GM18511 (cell line): ENCODE data around the gene PA2G4.

Experiments
- ATAC-seq: cut with Tn5 transposase; IDR thresholded peaks from one replicate; pipeline ENCODE4 v1.9.1; 2021; ENCODE audit warnings: mild to moderate bottlenecking, moderate library complexity; ENCODE audit not compliant: unreplicated experiment

PA2G4 gene

DNA sequence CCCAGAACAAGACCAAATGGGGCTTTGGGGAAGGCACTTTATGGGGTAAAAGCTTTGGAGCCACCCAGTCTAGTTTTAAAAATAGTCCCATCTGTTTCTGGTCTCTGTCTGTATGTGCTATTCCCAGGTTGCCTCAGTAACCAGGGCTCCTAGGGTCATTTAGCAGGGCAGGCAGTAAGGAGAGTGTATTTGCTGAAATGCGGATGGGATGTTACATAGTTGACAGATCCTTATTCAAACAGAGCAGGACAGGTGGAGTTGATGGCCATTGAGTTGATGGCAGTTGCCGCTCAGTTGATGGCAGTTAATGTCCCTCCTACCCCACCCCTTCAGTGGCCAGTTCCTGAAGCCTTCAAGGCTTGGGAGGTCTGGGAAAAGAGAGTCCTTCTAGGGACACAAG, 18.3 kb downstream of the PA2G4 start:
- ATAC-seq = no peak

DNA sequence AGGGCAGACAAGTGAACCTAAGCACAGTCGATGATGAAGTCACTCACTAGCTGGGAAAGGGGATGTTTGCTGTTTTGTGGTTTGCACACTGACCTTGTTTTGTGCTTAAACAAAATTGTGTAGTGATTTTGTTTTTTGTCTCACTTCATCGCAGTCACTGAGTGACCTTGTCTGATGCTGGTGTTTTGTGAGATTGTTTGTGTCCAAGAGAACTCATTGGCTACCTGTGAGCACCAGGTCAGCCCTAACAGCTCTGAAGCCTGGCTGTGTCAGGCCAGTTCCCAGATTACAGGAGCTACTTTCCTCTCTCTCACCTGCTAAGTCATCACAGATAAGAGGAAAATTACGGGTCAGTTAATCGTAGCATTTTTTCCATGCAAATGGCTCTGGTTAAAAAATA, 19.8 kb downstream of the PA2G4 start:
- ATAC-seq = no peak

DNA sequence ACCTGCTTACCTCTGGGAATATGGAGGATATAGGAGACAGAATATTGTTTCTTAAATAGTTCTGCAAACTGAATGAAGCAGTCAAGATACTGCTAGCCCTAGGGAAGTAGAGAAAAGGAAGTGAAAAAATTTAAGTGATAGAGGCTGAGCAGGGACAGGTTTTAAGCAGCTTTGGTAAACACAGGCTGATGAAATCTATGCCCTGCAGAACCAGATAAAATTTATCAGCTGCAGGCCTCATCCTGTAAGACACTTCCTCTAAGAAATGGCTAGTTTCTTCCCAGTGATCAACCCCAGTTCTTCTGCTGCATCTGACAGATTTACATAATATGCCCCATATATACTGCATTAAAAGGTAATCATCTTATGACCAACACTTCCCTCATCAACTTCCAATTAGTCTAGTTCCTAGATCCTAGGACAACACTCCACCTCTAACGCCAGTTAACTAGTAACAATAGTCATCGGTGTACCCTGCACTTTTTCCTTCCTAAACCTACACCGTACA, 22.4 kb downstream of the PA2G4 start:
- no peak for ATAC-seq

DNA sequence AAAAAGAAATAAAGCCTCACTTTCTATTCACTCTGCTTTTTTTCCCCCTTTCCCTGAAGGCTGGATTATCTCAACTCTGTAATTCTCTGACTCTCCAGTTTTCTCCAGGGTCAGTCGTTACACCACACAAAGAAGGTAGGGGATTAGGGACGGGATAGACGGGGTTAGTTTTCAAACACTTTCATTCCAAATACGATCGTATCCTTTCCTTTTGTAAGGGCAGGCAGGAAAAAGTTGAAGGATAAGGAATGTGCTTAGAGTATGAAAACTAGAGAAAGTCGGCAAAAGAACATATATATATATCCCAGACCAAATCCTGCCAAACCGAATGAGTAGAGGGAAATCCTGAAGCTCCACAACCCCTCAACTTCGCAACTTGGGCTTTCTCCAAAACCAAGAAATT, 23.1 kb downstream of the PA2G4 start:
- no peak for ATAC-seq

DNA sequence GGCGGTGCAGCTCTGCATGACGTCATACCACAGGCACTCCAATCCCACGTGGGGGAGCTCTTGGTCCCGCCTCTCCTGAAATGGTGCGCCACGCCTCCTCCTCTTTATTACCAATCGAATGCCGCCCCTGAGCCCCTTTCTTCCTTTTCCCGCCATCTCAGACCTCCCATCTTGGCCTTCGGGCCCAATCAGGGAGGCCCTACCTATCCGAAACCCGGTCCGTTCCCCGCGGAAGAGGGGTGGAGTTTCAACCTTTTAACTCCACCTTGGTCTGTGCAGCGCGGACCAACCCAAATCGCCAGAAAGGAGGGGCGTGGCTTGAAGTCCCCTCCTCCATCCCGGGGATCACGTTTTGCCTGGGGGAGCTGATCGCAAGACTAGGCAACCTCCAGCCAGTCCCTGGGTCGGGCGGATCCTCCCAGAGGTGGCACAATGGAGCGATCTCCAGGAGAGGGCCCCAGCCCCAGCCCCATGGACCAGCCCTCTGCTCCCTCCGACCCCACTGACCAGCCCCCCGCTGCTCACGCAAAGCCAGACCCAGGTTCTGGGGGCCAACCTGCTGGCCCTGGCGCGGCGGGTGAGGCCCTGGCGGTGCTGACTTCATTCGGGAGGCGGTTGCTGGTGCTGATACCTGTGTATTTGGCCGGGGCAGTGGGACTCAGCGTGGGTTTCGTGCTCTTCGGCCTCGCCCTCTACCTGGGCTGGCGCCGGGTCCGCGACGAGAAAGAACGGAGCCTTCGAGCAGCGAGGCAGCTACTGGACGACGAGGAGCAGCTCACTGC, 23.7 kb downstream of the PA2G4 start, which contains the start of gene ESYT1:
Gene ESYT1 (plus strand): TSS at position 380 of the 782 bp plus-strand sequence. CDS start 53 bp downstream, at position 433.
- ATAC-seq = peak; percentile 89

DNA sequence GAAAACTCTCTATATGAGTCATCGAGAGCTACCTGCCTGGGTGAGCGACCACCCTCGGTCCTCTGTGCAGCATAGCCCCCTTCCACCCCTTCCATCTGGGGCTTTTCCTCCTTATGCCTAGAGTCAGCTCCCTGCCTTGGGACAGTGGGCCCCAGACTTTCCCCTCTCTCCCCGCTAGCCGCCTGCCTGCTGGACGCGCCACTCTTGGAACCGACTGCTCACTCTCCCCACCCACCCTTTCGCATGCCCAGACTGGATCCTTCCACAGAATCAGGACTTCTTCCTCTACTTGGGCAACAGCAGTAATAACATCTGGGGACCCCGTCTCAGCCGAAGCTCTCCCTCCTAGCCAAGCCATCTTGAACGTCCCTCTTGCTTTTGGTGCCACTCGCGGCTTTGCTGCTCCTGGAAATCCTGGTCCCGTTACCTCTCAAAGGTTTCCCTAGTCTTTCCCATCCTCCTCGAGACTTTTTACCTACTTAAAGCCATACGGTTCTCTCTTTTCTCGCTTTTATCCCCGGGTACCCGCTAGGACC, 24.4 kb downstream of the PA2G4 start:
- ATAC-seq = no peak

DNA sequence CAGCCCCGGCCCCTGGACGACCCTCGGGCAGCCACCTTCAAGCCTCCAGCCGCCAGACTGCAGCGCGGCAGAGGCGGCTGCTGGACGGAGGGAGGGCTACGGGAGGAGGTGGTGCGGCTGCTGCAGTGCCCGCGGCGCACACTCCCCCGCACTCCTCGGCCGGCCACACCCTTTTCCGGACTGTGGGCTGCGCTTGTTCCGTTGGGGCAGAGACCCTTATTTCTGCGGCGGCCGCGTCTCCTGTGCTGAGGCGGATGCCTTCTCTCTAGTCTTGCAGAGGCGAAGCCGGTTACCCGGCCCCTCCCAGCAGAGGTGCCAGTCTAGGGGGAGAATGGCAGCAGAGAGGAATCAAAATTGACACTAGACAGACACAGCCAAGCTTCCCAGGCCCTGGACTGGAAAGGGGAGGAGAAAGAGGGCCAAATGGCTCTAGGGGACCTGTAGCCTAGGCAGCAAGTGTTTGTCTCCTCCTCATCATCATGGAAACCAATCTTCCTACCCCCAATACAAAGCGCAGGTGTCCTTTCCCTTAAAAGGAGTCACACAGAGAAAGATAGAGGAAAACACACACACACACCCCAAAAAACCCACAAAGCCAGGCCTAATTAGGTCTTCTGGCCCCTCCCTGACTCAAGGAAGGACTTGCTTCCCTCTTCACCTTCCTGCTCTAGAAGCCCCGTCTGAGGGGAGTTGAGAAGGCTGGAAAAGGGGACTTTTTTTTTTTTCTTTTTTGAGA, 25.0 kb downstream of the PA2G4 start:
- ATAC-seq = peak; percentile 43

DNA sequence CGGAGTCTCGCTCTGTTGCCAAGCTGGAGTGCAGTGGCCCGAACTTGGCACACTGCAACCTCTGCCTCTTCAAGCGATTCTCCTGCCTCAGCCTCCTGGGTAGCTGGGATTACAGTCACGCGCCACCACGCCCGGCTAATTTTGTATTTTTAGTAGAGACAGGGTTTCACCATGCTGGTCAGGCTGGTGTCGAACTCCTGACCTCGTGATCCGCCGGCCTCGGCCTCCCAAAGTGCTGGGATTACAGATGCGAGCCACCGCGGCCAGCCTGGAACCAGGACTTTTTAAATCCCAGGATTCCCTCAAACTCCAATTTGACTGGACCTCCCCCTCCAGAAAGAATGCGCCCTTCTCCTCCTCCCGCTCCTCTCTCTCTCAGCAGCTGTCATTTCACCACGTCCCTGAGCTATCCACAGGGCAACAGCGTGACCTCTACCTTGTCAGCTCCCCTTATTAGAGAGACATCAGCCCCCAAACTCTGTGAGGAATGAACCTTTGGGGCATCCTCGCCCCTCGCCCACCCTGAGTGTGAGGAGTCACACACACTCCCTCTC, 25.7 kb downstream of the PA2G4 start:
- no peak for ATAC-seq

DNA sequence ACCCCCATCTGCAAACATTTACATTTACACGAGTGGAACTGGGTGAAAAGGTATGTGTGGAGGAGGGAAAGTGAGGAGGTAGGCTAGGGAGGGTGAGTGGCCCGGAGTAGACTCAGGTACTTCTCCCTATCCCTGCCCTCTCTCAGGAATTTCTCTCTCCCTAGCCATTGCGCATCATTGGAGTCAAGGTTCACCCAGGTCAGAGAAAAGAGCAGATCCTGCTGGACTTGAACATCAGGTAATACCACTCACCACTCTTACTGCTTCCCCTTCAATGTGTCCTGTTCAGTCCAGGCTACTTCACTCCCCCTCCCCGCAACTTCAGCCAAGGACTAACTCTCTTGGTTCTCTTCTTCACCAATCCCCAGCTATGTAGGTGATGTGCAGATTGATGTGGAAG, 26.5 kb downstream of the PA2G4 start:
- ATAC-seq = no peak

DNA sequence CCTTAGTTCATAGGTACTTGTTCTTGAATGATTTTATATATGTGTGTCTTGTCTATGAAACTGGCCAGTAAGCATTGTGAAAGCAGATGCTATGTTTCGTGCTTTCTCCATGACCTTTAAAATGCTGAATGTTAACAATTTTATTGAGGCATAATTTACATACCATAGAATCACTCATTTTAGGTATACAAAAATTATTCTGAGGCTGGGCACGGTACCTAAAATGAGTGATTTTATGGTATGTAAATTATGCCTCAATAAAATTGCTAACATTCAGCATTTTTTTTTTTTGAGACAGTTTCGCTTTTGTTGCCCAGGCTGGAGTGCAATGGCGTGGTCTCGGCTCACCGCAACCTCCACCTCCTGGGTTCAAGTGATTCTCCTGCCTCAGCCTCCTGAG, 30.5 kb downstream of the PA2G4 start:
- no peak for ATAC-seq

DNA sequence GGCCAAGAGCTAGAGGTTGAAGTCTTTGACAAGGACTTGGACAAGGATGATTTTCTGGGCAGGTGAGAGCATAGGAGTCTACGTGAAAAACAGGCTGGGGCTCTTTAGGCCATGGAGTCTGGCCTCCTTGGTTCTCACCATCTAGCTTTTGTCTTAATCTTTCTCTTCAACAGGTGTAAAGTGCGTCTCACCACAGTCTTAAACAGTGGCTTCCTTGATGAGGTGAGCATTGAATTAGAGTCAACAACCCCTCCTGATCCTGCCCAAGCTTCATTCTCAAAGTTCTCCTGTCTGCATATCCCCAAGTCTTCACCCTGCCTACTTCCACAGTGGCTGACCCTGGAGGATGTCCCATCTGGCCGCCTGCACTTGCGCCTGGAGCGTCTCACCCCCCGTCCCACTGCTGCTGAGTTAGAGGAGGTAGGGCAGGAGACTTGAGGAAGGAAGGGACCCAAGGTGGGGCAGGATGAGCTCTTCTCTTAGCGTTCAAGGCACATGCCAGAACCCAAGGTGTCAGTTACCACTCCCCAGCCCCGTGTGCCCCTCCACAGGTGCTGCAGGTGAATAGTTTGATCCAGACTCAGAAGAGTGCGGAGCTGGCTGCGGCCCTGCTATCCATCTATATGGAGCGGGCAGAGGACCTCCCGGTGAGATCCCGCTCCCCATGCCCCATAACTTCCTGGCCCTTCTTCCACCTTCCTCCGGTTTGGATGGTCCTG, 33.7 kb downstream of the PA2G4 start:
- no peak for ATAC-seq

DNA sequence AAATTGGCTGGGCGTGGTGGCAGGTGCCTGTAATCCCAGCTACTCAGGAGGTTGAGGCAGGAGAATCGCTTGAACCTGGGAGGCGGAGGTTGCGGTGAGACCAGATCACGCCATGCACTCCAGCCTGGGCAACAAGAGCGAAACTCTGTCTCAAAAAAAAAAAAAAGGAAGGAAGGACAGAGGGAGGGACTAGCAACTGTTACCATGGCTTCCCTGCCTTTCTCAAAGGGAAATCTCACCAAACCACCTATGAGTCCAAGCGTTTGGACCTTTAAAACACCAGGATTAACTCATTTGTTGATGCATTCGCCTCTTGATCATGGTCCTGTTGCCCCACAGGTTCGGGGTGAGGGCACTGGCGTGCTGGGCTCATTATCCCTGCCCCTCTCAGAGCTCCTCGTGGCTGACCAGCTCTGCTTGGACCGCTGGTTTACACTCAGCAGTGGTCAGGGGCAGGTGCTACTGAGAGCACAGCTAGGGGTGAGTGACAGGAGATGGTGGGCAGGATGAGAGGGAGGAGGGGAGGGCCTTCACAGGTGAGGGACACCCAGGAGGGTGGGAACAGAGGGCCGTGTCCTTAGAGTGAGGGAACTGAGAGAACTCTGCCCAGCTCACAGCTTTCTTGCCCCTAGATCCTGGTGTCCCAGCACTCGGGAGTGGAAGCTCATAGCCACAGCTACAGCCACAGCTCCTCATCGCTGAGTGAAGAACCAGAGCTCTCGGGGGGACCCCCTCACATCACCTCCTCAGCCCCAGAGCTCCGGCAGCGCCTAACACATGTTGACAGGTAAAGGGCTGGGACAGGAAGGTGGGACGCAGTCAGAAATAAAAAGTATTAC, 37.8 kb downstream of the PA2G4 start:
- ATAC-seq = no peak

DNA sequence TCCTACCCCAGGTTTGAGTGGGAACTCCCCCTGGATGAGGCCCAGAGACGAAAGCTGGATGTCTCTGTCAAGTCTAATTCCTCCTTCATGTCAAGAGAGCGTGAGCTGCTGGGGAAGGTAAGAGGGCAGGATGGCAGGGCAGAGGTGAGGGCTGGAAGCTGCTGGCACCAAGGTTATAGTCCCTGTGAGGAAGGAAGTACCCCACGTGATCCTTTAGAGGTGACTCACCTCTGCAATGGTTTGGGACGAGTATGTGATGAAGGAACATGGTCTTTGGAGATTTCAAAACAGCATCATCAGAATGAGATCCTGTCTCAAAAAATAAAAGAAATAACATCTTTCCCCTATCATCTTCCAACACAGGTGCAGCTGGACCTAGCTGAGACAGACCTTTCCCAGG, 38.9 kb downstream of the PA2G4 start:
- no peak for ATAC-seq

DNA sequence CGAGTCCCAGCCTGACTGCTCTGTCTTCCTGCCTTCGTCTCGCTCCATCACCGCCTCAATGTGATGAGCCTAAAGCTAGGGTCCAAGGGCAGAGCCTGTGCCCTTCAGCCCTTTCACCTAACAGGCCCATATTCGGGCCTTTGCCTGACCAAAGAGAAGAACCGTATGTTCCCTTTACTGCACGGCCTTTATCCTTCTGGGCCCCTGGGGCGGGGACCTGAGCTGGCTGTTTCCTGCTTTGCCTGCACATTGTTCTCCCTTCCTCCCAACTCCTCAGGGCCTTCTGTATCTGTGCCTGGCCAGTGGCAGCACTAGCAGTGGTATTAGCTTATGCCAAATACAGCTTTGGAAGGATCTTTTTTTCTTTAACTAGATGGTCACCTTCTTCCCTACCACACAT, 39.5 kb downstream of the PA2G4 start:
- ATAC-seq = no peak

DNA sequence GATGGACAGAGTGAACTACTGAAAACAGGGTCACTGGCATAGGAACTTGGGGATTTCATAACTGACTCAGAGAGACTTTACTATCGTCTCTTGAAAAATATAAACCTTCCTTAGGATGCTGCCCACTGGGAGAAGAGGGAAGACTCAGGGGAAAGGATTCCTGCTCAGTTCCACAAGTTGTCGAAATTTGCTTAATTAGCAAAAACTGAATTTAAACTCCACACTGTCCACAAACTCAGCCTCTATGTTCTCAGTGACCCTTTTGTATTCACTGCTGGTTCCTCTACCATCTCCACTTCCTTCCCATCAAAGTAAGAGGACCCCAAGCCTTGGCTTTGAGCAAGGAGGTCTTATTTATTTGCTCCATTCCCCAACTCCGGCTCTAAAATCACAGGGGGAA, 40.9 kb downstream of the PA2G4 start:
- no peak for ATAC-seq

DNA sequence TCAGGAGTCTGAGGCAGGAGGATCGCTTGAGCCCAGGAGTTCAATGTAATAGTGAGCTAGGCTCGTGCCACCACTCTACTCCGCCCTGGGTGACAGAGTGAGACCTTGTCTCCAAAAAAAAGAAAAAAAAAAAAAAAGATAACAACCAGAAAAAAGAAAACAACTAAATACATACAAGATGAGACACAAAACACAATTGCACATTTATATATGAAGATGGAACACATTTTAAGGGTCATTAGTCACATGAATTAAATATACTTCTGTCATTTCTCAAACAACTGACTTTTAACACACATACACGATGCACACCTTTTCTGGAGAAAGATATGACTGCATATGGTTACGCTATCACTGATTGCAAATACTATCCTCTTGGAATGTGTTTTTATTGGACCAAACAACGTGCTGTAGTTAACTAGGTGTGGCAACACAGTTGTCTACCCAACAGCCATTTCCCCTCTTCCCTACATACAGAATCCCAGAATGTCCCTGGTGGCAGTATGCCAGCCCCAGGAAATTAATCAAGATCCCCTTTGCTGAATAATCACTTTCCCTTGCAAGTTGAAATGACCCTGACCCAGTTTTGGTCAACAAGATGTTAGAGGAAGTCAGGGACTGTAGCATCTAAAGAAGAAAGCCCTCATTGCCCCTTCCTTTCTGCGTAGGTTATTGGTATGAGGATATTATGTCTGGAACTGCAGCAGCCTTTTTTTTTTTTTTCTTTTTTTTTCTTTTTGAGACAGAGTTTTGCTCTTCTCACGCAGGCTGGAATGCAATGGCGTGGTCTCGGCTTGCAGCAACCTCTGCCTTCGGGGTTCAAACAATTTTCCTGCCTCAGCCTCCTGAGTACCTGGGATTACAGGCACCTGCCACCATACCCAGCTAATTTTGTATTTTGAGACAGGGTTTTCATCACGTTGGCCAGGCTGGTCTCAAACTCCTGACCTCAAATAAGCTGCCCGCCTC, 42.4 kb downstream of the PA2G4 start:
- ATAC-seq = no peak

DNA sequence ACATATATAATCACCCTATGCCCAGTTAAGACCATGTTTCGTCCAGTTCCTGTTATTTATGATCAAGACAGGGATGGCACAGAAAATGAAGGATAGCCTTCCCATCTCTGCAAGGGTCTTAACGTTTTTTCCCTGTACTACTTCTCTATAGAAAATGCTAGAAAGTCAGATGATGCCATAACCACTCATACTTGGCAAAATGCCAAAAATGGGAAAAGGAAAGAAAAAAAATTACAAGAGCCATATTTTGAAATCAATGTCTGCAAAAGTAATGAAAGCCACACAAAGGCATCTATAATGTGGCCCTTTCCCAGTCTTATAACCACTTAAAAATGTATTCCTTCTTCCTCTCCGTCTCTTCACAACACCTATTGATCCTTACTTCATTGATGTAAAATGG, 46.2 kb downstream of the PA2G4 start:
- no peak for ATAC-seq

DNA sequence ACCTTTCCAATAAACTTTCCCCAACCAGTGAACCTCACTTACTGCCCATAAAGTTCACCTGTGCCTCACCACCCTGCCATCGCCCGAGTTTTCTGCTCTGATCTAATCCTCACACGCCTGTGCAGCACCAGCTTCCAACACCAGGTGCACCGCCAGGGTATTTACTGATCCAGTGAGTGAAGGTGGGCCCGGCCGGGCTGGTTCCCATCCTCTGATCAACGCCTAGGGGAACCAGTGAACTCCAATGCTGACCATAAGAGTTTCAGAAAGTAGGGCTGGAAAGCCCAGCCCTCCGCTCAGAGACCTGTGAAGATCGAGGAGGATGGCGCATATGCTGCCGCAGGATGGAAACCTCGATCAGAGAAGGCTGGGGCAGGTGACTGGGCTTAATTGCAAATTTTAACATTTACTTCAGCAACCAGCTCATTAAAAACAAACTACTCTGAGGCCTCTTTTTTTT, 47.3 kb downstream of the PA2G4 start:
- ATAC-seq = peak; percentile 55
